ENCODE results near the gene BCO2.
"Not testable (repeated sequence)": the region's sequence is repeated elsewhere in the genome, so short reads cannot be mapped to it uniquely, and the experiment has no call there.

Gene BCO2

DNA sequence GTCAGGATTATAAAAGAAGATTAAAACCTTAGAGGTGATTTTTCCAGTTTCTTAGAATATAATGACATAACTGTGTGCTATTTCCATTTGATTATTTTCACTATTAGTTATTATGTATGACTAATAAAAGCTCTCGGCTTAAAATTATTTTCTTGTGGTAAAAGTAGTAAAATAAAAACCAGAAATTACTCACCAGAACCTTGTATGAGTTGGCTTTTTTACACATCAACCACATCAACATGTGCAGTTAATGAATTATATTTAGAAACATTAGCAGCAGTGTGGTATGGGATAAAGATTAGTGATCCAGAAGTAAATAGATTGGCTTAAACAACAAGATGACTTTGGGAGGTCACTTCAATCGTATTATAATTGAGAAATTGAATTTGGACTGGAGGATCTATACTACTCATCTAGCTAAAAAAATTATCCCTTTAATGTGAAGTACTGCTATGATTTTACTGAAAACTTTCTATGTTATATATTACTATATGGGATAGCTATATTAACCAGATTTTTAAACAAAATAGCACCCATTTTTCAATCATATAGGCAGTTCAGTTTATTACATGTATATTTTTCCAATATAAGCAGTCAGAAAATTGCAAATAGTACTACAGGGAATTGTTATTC lies 2.8 kb upstream of the BCO2 start:
- DNase-seq: no peak

DNA sequence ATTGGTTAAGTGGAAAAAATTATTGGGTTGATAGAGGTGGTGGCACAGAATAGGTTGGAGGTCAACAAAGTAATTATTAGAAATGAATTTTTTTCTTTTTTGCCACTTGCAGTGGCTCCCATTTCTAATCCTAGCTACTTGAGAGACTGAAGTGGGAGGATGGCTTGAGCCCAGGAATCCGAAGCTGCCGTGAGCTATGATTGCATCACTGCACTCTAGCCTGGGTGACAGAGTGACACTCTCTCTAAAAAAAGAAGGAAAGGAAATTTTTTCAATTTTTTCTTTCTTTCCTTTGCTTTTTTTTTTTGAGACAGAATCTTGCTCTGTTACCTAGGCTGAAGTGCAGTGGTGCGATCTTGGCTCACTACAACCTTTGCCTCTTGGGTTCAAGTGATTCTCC lies 2.2 kb upstream of the BCO2 start:
- no peak for DNase-seq

DNA sequence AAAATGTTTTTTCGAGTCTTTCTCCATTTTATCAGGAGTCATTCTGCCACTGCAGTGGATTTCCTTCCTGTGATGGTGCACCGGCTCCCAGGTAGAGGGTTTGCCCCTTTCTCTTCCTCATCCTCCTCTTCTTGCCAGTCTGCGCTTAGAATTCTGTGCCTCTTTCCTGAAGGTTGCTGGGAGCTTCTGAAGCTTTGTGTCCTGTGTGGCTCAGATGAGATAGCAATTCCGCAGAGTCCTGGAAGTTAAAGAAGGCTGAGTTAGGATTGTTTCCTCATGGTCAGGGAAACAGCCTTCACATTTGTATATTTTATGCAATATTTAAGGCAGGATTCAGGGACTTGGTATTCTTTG lies 264 bp downstream of the BCO2 start:
- DNase-seq: no peak

DNA sequence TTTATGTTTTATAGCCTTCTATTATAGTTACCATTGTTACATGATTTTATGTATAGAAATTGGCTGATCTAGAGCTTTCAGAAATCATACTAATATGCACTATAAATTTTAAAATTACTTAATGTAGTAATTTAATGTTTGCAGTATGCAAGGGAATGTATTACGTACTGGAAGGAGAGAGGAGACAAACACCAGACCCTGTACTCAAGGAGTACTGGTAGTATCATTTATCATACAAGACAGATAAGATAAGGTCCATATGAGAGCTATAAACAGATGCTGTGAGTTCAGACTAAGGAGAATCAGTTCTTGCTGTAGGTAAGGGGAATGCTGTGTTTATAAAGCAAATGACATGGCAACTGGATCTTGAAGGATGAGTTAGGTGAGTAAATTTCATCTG lies 765 bp downstream of the BCO2 start:
- DNase-seq: no peak

DNA sequence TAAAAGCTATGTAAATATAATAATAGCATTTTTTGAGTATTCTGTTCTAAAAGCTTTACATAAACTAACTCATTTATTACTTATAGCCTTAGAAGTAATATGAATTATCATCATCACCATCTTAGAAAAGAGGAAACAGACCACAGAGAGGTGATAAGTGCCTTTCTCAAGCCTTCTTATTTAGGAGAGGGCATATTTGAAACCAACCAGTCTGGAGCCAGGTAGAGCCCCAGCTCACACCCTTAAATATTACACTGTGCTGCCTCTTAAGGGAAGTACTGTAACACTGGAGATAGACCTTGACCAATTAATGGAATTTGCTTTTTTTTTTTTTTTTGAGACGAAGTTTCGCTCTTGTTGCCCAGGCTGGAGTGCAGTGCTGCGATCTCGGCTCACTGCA lies 2.3 kb downstream of the BCO2 start:
- no peak for DNase-seq

DNA sequence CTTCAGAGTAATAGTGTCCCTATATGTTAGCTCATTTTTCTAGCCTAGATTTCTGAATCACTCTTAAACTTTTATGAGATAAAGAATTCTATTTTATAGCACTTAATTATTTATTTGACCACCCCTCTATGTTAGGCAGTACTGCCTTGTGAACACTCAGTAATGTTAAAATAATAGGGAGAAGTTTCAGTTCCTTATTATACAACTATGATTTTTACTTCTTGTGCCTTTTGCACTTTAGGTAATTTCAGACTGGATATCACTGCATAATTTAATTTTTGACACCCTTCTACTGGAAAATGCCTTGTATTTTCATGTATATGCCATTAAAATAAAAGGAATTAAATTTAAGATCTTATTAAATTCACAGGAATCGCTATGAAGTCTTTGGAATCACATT lies 3.1 kb downstream of the BCO2 start:
- DNase-seq: no peak

DNA sequence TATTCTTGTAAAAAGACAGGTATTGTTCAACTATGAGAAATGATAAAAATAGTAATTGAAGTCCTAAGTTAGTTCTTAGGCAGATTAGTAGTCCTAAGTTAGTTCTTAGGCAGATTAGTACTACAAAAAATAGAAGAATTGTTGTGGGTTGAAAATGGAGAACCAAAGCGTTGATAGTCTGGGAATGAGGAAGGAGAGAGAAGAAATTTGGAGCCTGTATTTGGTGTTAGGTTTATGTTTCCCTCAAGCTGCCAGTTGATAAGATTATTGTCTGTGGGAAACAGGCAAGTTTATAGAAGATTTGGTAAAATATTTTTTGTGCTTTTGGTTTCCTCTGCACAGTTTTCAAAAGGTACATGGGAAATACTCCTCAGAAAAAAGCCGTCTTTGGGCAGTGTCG lies 3.6 kb downstream of the BCO2 start:
- DNase-seq: no peak

DNA sequence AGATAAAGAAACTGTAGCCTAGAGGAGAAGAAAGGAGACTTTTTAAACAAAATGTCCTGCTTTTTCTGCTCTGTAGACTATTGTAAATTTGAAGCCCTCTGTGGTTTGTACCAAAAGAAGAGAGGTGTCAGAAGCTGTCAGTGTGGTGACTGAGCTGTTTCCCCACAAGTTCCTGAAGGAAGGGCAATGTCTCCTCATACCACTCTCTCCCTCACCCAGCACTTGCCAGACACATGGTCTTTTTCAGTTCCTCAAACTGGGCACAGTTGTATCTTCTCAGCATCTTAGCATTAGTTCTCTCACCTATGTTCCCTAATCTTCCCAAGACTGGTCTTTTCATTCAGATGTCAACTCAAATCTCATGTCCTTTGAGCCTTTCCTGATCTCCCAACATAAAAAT lies 4.3 kb downstream of the BCO2 start:
- no peak for DNase-seq

DNA sequence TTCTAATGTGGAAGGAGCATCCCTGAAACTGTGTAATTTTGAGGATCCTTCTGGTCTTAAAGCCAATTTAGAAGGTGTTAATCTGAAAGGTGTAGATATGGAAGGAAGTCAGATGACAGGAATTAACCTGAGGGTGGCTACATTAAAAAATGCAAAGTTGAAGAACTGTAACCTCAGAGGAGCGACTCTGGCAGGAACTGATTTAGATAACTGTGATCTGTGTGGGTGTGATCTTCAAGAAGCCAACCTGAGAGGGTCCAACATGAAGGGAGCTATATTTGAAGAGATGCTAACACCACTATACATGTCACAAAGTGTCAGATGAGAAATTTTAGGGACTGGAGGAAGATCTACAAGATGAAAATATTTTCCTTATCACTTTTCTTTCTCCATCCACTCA lies 7.6 kb downstream of the BCO2 start:
- DNase-seq: no peak

DNA sequence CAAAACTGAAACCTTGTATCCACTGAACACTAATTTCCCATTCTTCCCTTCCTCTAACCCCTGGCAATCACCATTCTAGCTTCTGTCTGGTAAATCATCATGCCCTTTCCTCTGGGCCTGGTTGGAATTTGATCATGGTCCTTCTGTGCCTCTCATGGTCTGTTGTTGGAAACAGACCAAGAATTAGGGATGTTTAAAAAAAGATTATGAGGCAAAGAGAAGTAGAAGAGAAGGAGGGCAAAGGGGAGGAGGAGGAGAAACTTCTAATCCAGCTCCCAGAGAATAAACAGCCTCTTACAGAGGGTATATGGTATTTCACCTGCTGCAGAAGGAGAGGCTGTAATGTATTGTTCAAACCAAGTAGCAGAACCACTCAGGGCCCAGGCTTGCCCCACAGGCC lies 10.6 kb downstream of the BCO2 start:
- DNase-seq: no peak

DNA sequence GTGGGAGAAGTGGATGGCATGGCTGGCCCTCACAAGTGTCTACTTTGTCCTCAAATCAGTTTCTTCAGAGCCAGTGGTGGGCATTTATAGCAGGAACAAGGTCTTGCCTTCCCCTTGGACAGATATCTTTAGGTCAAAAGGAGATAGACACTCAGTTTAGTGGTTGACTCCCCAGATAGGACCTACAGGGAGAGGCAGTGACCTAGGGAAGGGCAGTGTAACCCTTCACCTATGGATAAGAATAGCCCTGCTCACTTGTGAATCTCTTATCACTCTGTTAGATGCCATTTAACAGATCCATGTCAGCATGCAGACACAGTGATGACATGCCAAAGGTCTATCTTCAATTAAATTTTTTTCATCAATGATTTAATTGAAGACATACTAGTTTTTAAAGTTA lies 11.0 kb downstream of the BCO2 start:
- DNase-seq: no peak

DNA sequence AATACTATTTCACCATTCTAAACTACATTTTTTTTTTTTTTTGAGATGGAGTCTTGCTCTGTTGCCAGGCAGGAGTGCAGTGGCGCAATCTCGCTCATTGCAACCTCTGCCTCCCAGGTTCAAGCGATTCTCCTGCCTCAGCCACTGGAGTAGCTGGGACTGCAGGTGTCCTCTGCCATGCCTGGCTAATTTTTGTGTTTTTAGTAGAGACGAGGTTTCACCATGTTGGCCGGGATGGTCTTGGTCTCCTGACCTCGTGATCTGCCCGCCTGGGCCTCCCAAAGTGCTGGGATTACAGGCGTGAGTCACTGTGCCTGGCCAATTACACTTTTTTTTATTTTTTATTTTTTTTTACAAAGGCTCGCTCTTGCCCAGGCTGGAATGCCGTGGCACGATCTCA lies 19.8 kb downstream of the BCO2 start:
- DNase-seq: not testable (repeated sequence)

DNA sequence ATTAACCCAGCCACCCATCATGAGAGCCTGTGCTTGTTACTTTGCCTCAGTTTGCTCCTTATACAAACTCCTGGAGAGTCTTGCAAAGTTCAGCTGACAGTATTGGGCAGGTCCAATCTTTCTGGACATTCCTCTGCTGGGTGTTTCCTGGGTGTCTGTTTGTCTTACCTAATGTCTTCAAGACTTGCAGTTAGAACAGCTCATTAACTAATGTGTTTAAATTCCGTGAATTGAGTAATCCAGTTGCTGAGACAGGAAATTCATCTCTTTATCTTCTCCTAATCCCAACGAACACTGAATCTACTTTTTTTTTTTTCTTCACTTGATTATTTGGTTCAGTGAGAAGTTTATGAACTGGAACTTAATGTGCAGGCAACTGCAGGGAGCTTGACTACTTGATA lies 20.6 kb downstream of the BCO2 start:
- no peak for DNase-seq

DNA sequence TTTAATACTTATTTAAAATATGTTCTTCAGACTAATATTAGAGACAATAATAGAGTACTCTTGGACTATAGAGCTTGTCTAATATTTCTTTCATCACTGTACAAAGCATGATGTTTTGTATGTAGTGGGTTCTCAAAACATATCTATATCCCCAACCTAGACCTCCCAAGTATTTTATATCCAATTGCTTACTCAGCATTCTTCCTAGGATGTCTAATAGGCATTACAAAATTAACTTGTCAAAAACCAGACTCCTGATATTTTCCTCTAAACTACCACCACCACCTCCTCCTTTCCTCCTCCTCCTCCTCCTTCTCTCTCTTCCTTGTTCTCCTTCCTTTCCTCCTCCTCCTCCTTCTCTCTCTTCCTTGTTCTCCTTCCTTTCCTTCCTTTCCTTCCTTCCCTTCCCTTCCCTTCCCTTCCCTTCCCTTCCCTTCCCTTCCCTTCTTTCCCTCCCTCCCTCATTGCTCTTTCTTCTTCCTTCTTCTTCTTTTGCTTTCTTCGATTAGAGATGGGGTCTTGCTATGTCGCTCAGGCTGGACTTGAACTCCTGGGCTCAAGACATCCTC lies 21.3 kb downstream of the BCO2 start:
- DNase-seq: no peak

DNA sequence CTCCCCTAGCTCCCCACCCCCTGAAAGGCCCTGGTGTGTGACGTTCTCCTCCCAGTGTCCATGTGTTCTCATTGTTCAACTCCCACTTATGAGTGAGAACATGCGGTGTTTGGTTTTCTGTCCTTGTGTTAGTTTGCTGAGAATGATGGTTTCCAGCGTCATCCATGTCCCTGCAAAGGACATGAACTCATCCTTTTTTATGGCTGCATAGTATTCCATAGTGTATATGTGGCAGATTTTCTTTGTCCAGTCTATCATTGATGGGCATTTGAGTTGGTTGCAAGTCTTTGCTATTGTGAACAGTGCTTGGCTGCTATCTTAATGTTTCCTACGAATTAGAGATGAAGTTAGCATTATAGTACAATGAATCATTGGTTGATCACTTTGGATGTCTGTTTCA lies 23.8 kb downstream of the BCO2 start:
- not testable (repeated sequence) for DNase-seq

DNA sequence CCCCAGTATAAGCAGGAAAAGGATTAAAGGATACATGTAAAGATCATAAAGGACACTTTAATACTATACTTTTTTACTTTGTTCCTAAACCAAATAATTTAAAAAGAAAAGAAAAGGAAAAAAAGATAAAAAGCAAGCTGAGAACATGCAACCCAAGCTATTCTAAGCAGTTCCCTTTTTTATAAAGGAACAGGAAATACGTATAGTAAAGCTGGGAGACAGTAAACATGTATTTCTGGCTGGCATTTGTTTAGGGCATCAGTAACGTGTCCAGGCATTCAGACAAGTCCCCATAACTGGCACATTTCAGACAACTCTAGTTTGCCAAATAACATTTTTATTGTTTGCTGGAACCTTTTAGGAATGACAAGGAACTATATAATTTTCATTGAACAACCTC lies 24.9 kb downstream of the BCO2 start:
- DNase-seq: no peak

DNA sequence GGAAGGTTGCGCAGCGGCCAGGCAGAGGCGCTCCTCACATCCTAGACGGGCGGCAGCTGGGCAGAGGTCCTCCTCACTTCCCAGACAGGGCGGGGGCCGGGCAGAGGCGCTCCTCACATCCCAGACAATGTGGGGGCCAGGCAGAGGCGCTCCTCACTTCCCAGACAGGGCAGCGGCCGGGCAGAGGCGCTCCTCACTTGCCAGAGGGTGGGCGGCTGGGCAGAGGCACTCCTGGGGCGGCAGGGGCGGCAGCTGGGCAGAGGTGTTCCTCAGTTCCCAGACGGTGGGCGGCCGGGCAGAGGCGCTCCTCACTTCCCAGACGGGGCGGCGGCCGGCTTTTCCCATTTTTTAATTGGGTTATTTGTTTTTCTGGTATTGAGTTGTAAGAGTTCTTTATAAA lies 30.8 kb downstream of the BCO2 start:
- no peak for DNase-seq

DNA sequence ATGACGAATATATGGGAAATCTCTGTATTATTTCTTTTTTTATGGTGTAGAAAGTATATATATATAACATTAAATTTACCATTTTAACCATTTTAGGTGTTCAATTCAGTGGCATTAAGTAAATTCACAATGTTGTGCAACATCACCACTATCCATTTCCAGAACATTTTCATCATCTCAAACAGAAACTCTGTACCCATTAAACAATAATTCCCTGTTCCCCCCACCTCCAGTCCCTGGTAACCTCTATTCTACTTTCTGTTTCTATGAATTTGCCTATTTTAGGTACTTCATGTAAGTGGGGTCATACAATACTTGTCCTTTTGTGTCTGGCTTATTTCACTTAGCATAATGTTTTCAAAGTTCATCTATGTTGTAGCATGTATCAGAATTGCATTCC lies 35.6 kb downstream of the BCO2 start:
- no peak for DNase-seq

DNA sequence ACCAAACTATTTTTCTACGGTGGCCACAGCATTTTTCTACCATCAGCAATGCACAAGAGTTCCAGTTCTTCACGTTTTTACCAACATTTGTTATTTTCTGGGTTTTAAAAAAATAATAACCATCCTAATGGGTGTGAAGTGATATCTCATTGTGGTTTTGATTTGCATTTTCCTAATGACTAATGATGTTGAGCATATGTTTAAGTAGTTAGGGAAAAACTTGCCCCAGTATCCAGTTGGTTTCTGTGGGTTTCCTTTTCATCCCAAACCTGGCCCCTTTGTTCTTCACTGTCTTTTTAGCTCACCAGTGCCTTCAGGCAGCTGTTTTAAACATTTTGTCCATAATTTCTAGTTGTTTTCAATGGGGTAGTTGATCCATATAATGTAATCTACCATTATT lies 36.2 kb downstream of the BCO2 start:
- DNase-seq: no peak

DNA sequence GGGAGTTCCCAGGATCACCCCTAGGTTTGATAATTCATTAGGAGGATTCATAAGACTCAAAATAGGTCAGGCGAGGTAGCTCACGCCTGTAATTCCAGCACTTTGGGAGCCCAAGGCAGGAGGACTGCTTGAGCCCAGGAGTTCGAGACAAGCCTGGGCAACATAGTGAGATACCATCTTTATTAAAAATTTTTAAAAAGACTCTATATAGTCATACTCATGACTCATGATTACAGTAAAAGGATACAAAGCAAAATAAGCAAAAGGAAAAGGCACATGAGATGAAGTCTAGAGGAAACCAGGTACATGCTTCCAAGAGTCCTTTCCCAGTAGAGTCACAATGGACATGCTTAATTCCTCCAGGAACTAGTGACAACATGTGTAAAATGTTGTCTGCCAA lies 37.0 kb downstream of the BCO2 start:
- no peak for DNase-seq

DNA sequence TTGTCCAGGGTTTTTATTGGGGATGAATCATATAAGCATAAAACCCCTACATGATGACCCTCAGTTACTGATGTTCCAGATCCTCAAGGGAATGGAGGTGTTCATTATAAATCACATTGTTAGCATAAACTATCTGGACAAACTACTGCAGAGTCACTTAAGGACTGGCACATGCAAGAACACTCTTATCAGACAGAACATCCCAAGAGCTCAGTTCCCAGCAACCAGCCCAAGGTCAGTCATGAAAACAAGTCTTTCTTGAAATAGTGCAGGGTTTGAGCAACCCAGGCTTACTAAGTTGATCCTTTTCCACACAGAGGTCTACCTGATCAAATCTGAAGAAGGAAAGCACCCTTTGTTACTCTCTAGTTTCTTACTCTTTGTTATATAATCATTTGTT lies 37.4 kb downstream of the BCO2 start:
- no peak for DNase-seq

DNA sequence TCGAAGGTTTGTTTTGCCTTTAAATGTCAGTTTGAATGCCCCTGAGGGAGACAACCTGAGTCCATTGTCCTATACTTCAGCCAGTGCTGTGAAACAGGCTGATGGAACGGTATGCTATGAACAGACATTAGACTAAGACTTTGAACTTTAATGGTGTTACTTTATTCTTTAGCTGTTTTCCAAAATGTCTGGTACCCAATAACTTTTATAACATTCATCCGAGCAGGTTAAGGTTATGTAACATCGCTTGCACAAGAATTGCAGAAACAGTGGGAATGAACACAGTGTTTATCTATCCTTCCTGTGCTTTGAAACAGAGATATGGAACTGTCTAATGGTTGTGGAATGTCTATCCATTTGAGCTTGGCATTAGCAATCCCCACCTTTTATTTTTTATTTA lies 38.4 kb downstream of the BCO2 start:
- DNase-seq: no peak

DNA sequence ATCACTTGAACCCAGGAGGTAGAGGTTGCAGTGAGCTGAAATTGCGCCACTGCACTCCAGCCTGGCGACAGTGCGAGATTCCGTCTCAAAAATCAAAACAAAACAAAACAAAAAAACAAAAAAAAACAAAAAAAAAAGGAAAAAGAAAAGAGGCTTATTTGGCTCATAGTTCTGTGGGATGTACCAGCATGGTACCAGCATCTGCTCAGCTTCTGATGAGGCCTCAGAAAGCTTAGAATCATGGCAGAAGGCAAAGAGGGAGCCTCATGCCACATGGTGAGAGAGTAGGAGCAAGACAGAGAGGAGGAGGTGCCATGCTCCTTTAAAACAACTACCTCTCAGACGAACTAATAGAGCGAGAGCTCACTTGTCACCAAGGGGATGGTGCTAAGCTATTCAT lies 40.3 kb downstream of the BCO2 start:
- no peak for DNase-seq

DNA sequence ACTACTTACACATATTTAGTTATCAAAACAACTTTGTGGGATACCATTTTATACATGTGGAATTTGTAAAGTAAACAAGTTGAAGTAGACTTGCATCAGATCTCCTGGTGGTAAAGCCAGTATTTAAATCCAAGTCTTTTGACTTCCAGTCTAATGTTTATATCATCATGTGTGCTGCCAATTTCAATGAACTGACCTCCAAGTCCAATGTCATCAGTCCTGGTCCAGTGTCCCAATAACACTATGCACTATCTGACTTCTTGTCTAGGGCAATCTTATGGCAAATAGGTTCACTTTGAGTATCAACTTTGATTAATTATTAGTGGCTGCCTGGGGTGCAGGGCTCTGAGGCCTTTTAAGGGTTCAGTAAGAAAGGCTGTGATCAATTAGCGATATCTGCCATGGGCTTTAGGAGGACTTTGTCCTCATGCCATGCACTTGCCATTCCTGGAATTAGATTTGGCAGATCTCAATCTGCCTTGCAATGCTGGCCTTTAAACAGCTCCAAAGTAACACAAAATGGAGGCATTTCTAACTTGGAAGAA lies 41.3 kb downstream of the BCO2 start:
- no peak for DNase-seq

DNA sequence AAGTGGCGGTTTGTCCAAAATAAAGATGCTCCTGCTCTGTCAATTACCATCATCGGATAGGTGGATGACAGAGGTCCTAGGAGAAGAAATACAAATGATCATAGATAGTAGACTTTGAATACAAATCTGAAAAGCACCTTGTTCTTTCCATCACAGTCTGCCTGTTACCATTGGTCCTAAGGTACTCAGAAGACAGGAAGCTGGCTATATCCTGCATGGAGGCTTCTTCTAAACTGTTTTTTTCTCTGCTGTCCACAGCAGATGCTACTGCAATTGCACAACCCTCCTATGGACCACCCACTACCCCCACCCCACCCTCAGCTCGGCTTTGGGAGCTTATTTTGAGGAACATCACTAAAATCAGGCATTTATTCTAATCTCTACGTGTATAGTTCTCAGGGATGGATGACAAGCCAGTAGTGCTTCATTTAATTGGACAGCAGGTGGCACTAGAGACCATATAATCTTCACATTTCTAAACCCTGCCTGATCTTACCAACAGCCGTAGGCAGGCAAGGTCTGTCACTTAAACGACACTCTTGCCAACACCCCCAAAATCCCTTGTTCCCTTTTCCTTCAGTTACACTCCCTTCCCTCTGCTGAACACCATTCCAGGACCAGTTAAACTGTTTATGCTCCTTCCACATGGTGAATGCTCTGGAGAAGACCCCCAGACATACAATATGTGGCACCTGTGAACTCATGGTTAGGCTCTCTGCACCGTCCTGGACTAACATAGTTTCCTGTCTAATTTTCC lies 44.3 kb downstream of the BCO2 start:
- peak; percentile 30 for DNase-seq
